GM23338 (cell line): ENCODE data around the gene BRSK2. TPM values are rescaled to one million over a fixed set of nuclear protein-coding genes. Genes with fewer than 3 reads are reported as not detected.

ENCODE experiments used
- ATAC-seq: fragments of 200-7000 bp; cut with Tn5 transposase; 3 replicates; pipeline ENCODE4 v1.9.1; 2020
- DNase-seq: peaks from one replicate; pipeline ENCODE4 v3.0.0-alpha.2; 2015; ENCODE audit warnings: low spot score
- H2AFZ ChIP-seq: fragments of 200-600 bp; sonication (generic); 2 replicates; pipeline ENCODE4 v1.8.0; 2016; ENCODE audit warnings: antibody characterized with exemption, mild to moderate bottlenecking, moderate library complexity
- H3F3A ChIP-seq: fragments of 200-600 bp; sonication (generic); replicated peaks from 2 replicates; pipeline ENCODE4 v1.8.0; 2017; ENCODE audit warnings: antibody characterized with exemption, mixed run types, low read depth
- H3K27ac ChIP-seq: fragments of 200-600 bp; sonication (generic); 2 replicates; pipeline ENCODE4 v1.6.1; 2016; ENCODE audit warnings: low read depth
- H3K27me3 ChIP-seq: fragments of 200-600 bp; sonication (generic); 2 replicates; pipeline ENCODE4 v1.8.0; 2016; ENCODE audit warnings: mild to moderate bottlenecking, mixed run types, moderate library complexity; ENCODE audit not compliant: insufficient read depth
- H3K36me3 ChIP-seq: fragments of 200-600 bp; sonication (generic); 2 replicates; pipeline ENCODE4 v1.8.0; 2016; ENCODE audit warnings: mild to moderate bottlenecking; ENCODE audit not compliant: insufficient read depth
- H3K4me1 ChIP-seq: fragments of 200-600 bp; sonication (generic); 2 replicates; pipeline ENCODE4 v1.8.0; 2016; ENCODE audit warnings: mild to moderate bottlenecking, moderate library complexity; ENCODE audit not compliant: insufficient read depth
- H3K4me2 ChIP-seq: fragments of 200-600 bp; sonication (generic); 2 replicates; pipeline ENCODE4 v1.7.1; 2017; ENCODE audit warnings: mixed run types
- H3K4me3 ChIP-seq: fragments of 200-600 bp; sonication (generic); 2 replicates; pipeline ENCODE4 v1.6.1; 2016; ENCODE audit warnings: mixed run types
- H3K79me2 ChIP-seq: fragments of 200-600 bp; sonication (generic); replicated peaks from 2 replicates; pipeline ENCODE4 v1.8.0; 2017; ENCODE audit warnings: mild to moderate bottlenecking; ENCODE audit not compliant: insufficient read depth
- H3K9me2 ChIP-seq: fragments of 200-600 bp; sonication (generic); 2 replicates; pipeline ENCODE4 v1.8.0; 2017; ENCODE audit not compliant: insufficient read depth
- H4K20me1 ChIP-seq: fragments of 200-600 bp; sonication (generic); replicated peaks from 2 replicates; pipeline ENCODE4 v1.8.0; 2017; ENCODE audit warnings: mild to moderate bottlenecking; ENCODE audit not compliant: insufficient read depth
- H3K27ac Mint-ChIP-seq: 2 replicates; pipeline ENCODE4 v1.8.0; 2020; ENCODE audit warnings: inconsistent platforms, mild to moderate bottlenecking, moderate library complexity, mixed read lengths
- H3K27me3 Mint-ChIP-seq: 3 replicates; pipeline ENCODE4 v1.8.0; 2022; ENCODE audit warnings: low read depth, mild to moderate bottlenecking, moderate library complexity, mixed read lengths, inconsistent platforms; ENCODE audit not compliant: insufficient read depth, poor library complexity
- H3K36me3 Mint-ChIP-seq: 3 replicates; pipeline ENCODE4 v1.8.0; 2021; ENCODE audit warnings: low read depth, mild to moderate bottlenecking, inconsistent platforms, moderate library complexity, mixed read lengths
- H3K4me1 Mint-ChIP-seq: 3 replicates; pipeline ENCODE4 v1.8.0; 2020; ENCODE audit warnings: mild to moderate bottlenecking, inconsistent platforms, mixed read lengths
- H3K4me3 Mint-ChIP-seq: 3 replicates; pipeline ENCODE4 v1.8.0; 2021; ENCODE audit warnings: moderate library complexity, mild to moderate bottlenecking, inconsistent platforms, mixed read lengths
- H3K9me3 Mint-ChIP-seq: 3 replicates; pipeline ENCODE4 v1.8.0; 2020; ENCODE audit warnings: moderate library complexity, mild to moderate bottlenecking, inconsistent platforms, mixed read lengths
- ETS1 ChIP-seq: IDR thresholded peaks from 2 replicates; pipeline ENCODE4 v1.6.1; 2016; ENCODE audit warnings: antibody characterized with exemption
- EZH2 ChIP-seq: fragments of 200-600 bp; sonication (generic); IDR thresholded peaks from one replicate; pipeline ENCODE4 v1.8.0; 2017; ENCODE audit warnings: antibody characterized with exemption, mild to moderate bottlenecking, low read depth; ENCODE audit not compliant: unreplicated experiment
- EZH2phosphoT487 ChIP-seq: fragments of 200-600 bp; sonication (generic); IDR thresholded peaks from one replicate; pipeline ENCODE4 v1.8.1; 2018; ENCODE audit warnings: antibody characterized with exemption; ENCODE audit not compliant: unreplicated experiment
- JUNB ChIP-seq: IDR thresholded peaks from one replicate; pipeline ENCODE4 v1.6.1; 2016; ENCODE audit warnings: antibody characterized with exemption; ENCODE audit not compliant: unreplicated experiment
- ZNF462 ChIP-seq: fragments of 250-450 bp; sonication (Bioruptor Pico); IDR thresholded peaks from 2 replicates; pipeline ENCODE4 v1.5.0; 2020; ENCODE audit warnings: mild to moderate bottlenecking, moderate library complexity
- polyA plus RNA-seq: library from polyadenylated mRNA; unstranded; fragments of >200 nt; fragmentation: Nextera tagmentation; extraction: Ambion mirVana; gene quantifications from 2 replicates; pipeline ENCODE4 v1.2.1, GENCODE V29; 2016
- total RNA-seq: library from RNA; depleted of rRNA; stranded (reverse); fragments of >200 nt; shearing (Covaris generic); gene quantifications from 2 replicates; pipeline ENCODE4 v1.2.3, GENCODE V29; 2014

The BRSK2 gene
- total and polyA plus RNA-seq, 2 experiments from 2014 or later = 7.2 to 20.3 TPM

- Histone ChIP-seq H4K20me1 (no peaks in the 10 kb centered on the region), H3K4me1 (no peaks in the 10 kb centered on the region), H3K27ac (no peak overlapping the region), H2AFZ (no peak overlapping the region), H3K36me3 (no peaks in the 10 kb centered on the region), H3K27me3 (no peaks in the 10 kb centered on the region), H3F3A (no peaks in the 10 kb centered on the region), H3K4me2 (no peak overlapping the region), H3K9me2 (no peaks in the 10 kb centered on the region), H3K79me2 (no peaks in the 10 kb centered on the region), H3K4me3 (no peak overlapping the region)
- Mint-ChIP-seq H3K27me3 (peaks cover 3% of the 10 kb centered on the region), H3K27ac (no peak overlapping the region), H3K36me3 (no peaks in the 10 kb centered on the region), H3K4me3 (no peak overlapping the region), H3K9me3 (no peaks in the 10 kb centered on the region; the same call in 2 of the 3 replicates), H3K4me1 (peaks cover 4% of the 10 kb centered on the region; the same call in 1 of the 3 replicates)
- TF ChIP-seq EZH2 (no peak), ETS1 (no peak), ZNF462 (CRISPR knock-in tag) (no peak), EZH2phosphoT487 (no peak), JUNB (no peak)
- no peak for ATAC-seq
- DNase-seq = no peak
Observed at GRCh38 chr11:1344056-1344635, 45.6 kb upstream of the BRSK2 start.
